A549 (cell line): ENCODE data around the gene SH3BP5L. TPM values are rescaled to one million over a fixed set of nuclear protein-coding genes. Genes with fewer than 3 reads are reported as not detected.

Experiments
- ATAC-seq, 2 experiments: fragments of 200-7000 bp in 1 of 2; fragments of >200 bp in 1 of 2; cut with Nextera tagmentation in 1 of 2; cut with Tn5 transposase in 1 of 2; 3 replicates each; pipeline versions ENCODE4 v1.8.0 to v1.9.1; 2018 to 2020; ENCODE audit warnings: mild to moderate bottlenecking in 1 of 2, moderate library complexity in 1 of 2
- CTCF ChIA-PET: fragments of 300-600 bp; sonication (Branson Sonifier 250); formaldehyde crosslinking; extraction: SDS; loops from one replicate; lab custom pipeline; 2021; ENCODE audit warnings: antibody characterized with exemption, inconsistent platforms; lab: Yijun Ruan, JAX
- POLR2A ChIA-PET: fragments of 350-600 bp; formaldehyde crosslinking; extraction: SDS; loops from one replicate; lab custom pipeline; 2021; ENCODE audit warnings: antibody characterized with exemption, inconsistent platforms; lab: Yijun Ruan, JAX
- DNase-seq, 2 experiments: peaks; one replicate each; pipeline versions ENCODE4 v3.0.0 to v3.0.0-alpha.2; 2011 to 2016; ENCODE audit warnings: low read depth in 1 of 2, low spot score in 1 of 2
- FAIRE-seq: peaks from 2 replicates; lab custom pipeline; 2011; peaks lifted over from hg19 to GRCh38; lab: Jason Lieb, UNC
- H3K27ac ChIP-seq, 2 experiments: fragments of >200 bp; sonication (Bioruptor Twin); formaldehyde crosslinking; 3 replicates each; pipeline ENCODE4 v1.5.1; 2016 to 2017
- H3K4me1 ChIP-seq: fragments of >200 bp; sonication (Bioruptor Twin); formaldehyde crosslinking; 3 replicates; pipeline ENCODE4 v1.6.1; 2016
- H3K4me2 ChIP-seq: fragments of >200 bp; sonication (Bioruptor Twin); formaldehyde crosslinking; 3 replicates; pipeline ENCODE4 v1.6.1; 2016
- H3K4me3 ChIP-seq: fragments of >200 bp; sonication (Bioruptor Twin); formaldehyde crosslinking; 3 replicates; pipeline ENCODE4 v1.5.1; 2016
- H3K9me3 ChIP-seq: fragments of >200 bp; sonication (Bioruptor Twin); formaldehyde crosslinking; 3 replicates; pipeline ENCODE4 v1.6.1; 2016
- CBX2 ChIP-seq: fragments of 200-600 bp; sonication (generic); IDR thresholded peaks from 2 replicates; pipeline ENCODE4 v1.6.1; 2016; ENCODE audit warnings: low read depth, mild to moderate bottlenecking, borderline replicate concordance
- CEBPB ChIP-seq, 2 experiments: fragments of >200 bp in 1 of 2; sonication (Bioruptor Twin) in 1 of 2; formaldehyde crosslinking in 1 of 2; IDR thresholded peaks; 2 replicates each; pipeline ENCODE4 v1.6.1; 2012 to 2016
- CTCF ChIP-seq: fragments of >200 bp; sonication (Bioruptor Twin); formaldehyde crosslinking; IDR thresholded peaks from 3 replicates; pipeline ENCODE4 v1.5.1; 2016
- FOSB ChIP-seq: fragments of 250-450 bp; sonication (Bioruptor Pico); IDR thresholded peaks from 2 replicates; pipeline ENCODE4 v1.5.0; 2020; ENCODE audit warnings: mild to moderate bottlenecking, moderate library complexity
- FOXS1 ChIP-seq: fragments of 250-450 bp; sonication (Bioruptor Pico); IDR thresholded peaks from 2 replicates; pipeline ENCODE4 v1.5.0; 2020; ENCODE audit warnings: mild to moderate bottlenecking, moderate library complexity
- GATA3 ChIP-seq: IDR thresholded peaks from 2 replicates; pipeline ENCODE4 v1.6.1; 2012; ENCODE audit warnings: borderline replicate concordance
- HEYL ChIP-seq: fragments of 250-450 bp; sonication (Bioruptor Pico); IDR thresholded peaks from 2 replicates; pipeline ENCODE4 v1.8.0; 2021; ENCODE audit warnings: mild to moderate bottlenecking, moderate library complexity
- HMGXB4 ChIP-seq: fragments of 250-450 bp; sonication (Bioruptor Pico); IDR thresholded peaks from 2 replicates; pipeline ENCODE4 v1.5.0; 2021; ENCODE audit warnings: mild to moderate bottlenecking, moderate library complexity, borderline replicate concordance
- HOXB13 ChIP-seq: fragments of 250-450 bp; sonication (Bioruptor Pico); IDR thresholded peaks from 2 replicates; pipeline ENCODE4 v1.5.0; 2020; ENCODE audit warnings: low read depth, mild to moderate bottlenecking, moderate library complexity
- JUN ChIP-seq, 2 experiments: fragments of >200 bp; sonication (Bioruptor Twin); formaldehyde crosslinking; IDR thresholded peaks; 2 replicates in 1 of 2; 3 replicates in 1 of 2; pipeline ENCODE4 v1.6.1; 2016 to 2017
- KDM5A ChIP-seq: fragments of 200-600 bp; sonication (generic); IDR thresholded peaks from 2 replicates; pipeline ENCODE4 v1.6.1; 2016; ENCODE audit warnings: antibody characterized with exemption, mild to moderate bottlenecking
- MYC ChIP-seq: IDR thresholded peaks from 2 replicates; pipeline ENCODE4 v1.6.1; 2012; ENCODE audit warnings: mild to moderate bottlenecking, inconsistent platforms, low read length, improper control_type of control experiment, borderline replicate concordance
- NR3C1 ChIP-seq: fragments of >200 bp; sonication (Bioruptor Twin); formaldehyde crosslinking; IDR thresholded peaks from 3 replicates; pipeline ENCODE4 v1.6.1; 2017
- POLR2AphosphoS2 ChIP-seq: conservative IDR thresholded peaks from 2 replicates; pipeline ENCODE4 v1.6.1; 2012; ENCODE audit warnings: low read length, improper control_type of control experiment, inconsistent platforms
- RAD21 ChIP-seq, 2 experiments: fragments of >200 bp in 1 of 2; sonication (Bioruptor Twin) in 1 of 2; formaldehyde crosslinking in 1 of 2; IDR thresholded peaks in 1 of 2; conservative IDR thresholded peaks in 1 of 2; 2 replicates in 1 of 2; 3 replicates in 1 of 2; pipeline ENCODE4 v1.6.1; 2012 to 2018; ENCODE audit warnings: inconsistent platforms in 1 of 2
- RCOR1 ChIP-seq: fragments of 150-350 bp; IDR thresholded peaks from 2 replicates; pipeline ENCODE4 v1.6.1; 2014; ENCODE audit warnings: antibody characterized with exemption, low read length, low read depth
- USF2 ChIP-seq: fragments of 450-650 bp; IDR thresholded peaks from 2 replicates; pipeline ENCODE4 v1.6.1; 2014; ENCODE audit warnings: antibody characterized with exemption
- ZC3H11A ChIP-seq: fragments of 450-650 bp; IDR thresholded peaks from 2 replicates; pipeline ENCODE4 v1.6.1; 2014; ENCODE audit warnings: antibody characterized with exemption, mild to moderate bottlenecking
- ZSCAN20 ChIP-seq: fragments of 250-450 bp; sonication (Bioruptor Pico); IDR thresholded peaks from 2 replicates; pipeline ENCODE4 v1.8.0; 2022; ENCODE audit warnings: mild to moderate bottlenecking, moderate library complexity
- WGBS: methylation state at CpG from one replicate; pipeline ENCODE4 v1.1.6; 2017; ENCODE audit errors: missing lambda C conversion rate; 5-methylcytosine and 5-hydroxymethylcytosine counted together
- polyA plus RNA-seq, 4 experiments: library from polyadenylated mRNA; depleted of rRNA in 3 of 4; stranded (reverse); fragments of >200 nt; fragmentation: RNase III in 1 of 4; extraction: RNeasy Plus Mini Kit Qiagen cat#74134 plus additional on column Dnase treatment in 1 of 4; gene quantifications; 2 replicates in 3 of 4; 3 replicates in 1 of 4; pipeline ENCODE4 v1.2.3, GENCODE V29; 2011 to 2017
- TF ChIP-seq, protein P1 (sequence below): fragments of 200-600 bp; sonication (generic); IDR thresholded peaks from 2 replicates; pipeline ENCODE4 v1.6.1; 2016; ENCODE audit warnings: antibody characterized with exemption, mild to moderate bottlenecking, moderate library complexity

SH3BP5L gene
- polyA plus RNA-seq, 2 of the 4 experiments (the other 2 are of a cell fraction): 10.9 to 15.8 TPM

DNA sequence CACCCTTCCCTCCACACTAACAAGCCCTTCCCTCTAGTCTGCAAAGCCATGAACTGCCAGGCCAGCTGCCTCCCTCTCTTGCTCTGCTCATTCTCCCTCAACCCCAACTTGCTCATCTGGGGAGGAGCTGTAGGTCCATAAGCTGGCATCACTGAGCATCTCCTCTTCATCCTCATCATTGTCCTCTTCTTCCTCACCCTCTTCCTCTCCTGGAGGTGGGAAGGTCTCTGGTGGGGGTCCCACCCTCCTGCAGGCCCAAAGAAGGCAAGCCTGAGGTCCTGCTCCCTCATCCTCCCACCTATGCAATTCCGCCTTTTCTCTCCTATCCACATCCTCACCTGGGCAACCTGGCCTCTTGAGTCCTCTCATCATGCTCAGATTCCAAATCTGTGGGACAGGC, 30.5 kb upstream of the SH3BP5L start:
- H3K9me3 ChIP-seq: no peaks in the 10 kb centered on the region
- TF ChIP-seq USF2: no peak
- TF ChIP-seq, protein P1, sequence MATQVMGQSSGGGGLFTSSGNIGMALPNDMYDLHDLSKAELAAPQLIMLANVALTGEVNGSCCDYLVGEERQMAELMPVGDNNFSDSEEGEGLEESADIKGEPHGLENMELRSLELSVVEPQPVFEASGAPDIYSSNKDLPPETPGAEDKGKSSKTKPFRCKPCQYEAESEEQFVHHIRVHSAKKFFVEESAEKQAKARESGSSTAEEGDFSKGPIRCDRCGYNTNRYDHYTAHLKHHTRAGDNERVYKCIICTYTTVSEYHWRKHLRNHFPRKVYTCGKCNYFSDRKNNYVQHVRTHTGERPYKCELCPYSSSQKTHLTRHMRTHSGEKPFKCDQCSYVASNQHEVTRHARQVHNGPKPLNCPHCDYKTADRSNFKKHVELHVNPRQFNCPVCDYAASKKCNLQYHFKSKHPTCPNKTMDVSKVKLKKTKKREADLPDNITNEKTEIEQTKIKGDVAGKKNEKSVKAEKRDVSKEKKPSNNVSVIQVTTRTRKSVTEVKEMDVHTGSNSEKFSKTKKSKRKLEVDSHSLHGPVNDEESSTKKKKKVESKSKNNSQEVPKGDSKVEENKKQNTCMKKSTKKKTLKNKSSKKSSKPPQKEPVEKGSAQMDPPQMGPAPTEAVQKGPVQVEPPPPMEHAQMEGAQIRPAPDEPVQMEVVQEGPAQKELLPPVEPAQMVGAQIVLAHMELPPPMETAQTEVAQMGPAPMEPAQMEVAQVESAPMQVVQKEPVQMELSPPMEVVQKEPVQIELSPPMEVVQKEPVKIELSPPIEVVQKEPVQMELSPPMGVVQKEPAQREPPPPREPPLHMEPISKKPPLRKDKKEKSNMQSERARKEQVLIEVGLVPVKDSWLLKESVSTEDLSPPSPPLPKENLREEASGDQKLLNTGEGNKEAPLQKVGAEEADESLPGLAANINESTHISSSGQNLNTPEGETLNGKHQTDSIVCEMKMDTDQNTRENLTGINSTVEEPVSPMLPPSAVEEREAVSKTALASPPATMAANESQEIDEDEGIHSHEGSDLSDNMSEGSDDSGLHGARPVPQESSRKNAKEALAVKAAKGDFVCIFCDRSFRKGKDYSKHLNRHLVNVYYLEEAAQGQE: no peak
- no peak for TF ChIP-seq FOSB (CRISPR knock-in tag)
- TF ChIP-seq CBX2: no peak
- no peak for TF ChIP-seq HOXB13
- no peak for TF ChIP-seq JUN (IDR thresholded peaks at IDR 0.05)
- no peak for TF ChIP-seq RCOR1
- TF ChIP-seq CTCF: no peak
- no peak for TF ChIP-seq HEYL (CRISPR knock-in tag)
- no peak for TF ChIP-seq MYC
- TF ChIP-seq ZC3H11A: no peak
- TF ChIP-seq POLR2AphosphoS2: no peak
- no peak for TF ChIP-seq RAD21 (conservative IDR thresholded peaks at IDR 0.05 in 1 of 2, IDR thresholded peaks at IDR 0.05 in 1 of 2)
- no peak for TF ChIP-seq GATA3
- TF ChIP-seq HMGXB4 (CRISPR knock-in tag): no peak
- TF ChIP-seq CEBPB (IDR thresholded peaks at IDR 0.05): no peak
- no peak for TF ChIP-seq KDM5A
- no peak for TF ChIP-seq NR3C1
- TF ChIP-seq FOXS1: no peak
- no peak for TF ChIP-seq ZSCAN20
- DNase-seq: no peak
- H3K4me3 ChIP-seq: no peak overlapping the region
- ATAC-seq: no peak
- CTCF ChIA-PET: interaction anchor here (3.9 kb wide), 1 partner anchor 14 kb away, joined by 16 read pairs; no protein-coding TSS in a partner anchor
- H3K4me1 ChIP-seq: peaks cover 15% of the 10 kb centered on the region; the same call in 2 of the 3 replicates
- H3K4me2 ChIP-seq: no peak overlapping the region
- WGBS: 96% methylated on average over 1 of the region's 1 CpG
- POLR2A ChIA-PET: no interaction called here
- H3K27ac ChIP-seq: no peak overlapping the region
- no peak for FAIRE-seq
